Measurements from ENCODE around the gene ZNF319.

The ZNF319 gene

DNA sequence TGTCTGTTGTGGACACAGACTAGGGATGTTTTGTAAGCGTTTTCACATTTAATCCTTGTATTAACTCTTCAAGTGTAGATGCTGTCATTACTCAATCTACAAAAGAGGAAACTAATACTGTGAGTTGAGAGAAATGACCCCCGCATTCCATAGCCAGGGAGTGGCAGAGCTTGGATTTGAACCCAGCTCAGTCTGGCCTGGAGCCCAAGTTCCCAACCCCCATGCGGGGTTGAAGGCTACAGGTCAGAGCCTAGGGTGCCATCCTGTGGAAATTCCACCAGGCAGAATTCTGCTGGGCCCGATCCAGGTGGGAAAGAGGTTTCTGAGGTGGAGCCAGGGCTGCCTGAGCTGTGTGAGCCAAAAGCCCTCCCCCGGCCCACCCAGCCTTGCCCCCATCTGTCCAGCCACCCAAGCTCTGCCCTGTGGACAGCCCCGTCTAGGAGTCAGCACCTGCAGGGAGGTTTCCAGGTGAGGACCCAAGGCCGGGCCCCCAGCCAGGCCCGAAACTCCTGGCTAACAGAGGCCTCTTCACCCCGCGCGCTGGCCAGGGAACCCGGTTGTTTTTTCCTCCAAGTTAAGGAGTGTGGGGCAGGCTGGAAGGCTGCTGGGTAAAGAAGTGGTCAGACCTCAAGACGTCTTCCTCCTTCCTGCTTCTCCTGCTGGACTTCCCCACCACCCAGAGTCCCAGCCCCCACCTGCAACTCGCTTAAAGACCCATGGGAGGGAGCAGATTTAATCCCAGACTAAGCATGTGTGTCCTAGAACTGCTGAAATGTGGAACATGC, 30.7 kb upstream of the ZNF319 start:
- H3K4me3 ChIP-seq (ENCODE audit: low read depth, low read length) = no peak overlapping the region
- TF ChIP-seq, protein P1, sequence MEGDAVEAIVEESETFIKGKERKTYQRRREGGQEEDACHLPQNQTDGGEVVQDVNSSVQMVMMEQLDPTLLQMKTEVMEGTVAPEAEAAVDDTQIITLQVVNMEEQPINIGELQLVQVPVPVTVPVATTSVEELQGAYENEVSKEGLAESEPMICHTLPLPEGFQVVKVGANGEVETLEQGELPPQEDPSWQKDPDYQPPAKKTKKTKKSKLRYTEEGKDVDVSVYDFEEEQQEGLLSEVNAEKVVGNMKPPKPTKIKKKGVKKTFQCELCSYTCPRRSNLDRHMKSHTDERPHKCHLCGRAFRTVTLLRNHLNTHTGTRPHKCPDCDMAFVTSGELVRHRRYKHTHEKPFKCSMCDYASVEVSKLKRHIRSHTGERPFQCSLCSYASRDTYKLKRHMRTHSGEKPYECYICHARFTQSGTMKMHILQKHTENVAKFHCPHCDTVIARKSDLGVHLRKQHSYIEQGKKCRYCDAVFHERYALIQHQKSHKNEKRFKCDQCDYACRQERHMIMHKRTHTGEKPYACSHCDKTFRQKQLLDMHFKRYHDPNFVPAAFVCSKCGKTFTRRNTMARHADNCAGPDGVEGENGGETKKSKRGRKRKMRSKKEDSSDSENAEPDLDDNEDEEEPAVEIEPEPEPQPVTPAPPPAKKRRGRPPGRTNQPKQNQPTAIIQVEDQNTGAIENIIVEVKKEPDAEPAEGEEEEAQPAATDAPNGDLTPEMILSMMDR (IDR thresholded peaks at IDR 0.05; ENCODE audit: borderline replicate concordance, insufficient read depth, low read depth, low read length) = no peak

DNA sequence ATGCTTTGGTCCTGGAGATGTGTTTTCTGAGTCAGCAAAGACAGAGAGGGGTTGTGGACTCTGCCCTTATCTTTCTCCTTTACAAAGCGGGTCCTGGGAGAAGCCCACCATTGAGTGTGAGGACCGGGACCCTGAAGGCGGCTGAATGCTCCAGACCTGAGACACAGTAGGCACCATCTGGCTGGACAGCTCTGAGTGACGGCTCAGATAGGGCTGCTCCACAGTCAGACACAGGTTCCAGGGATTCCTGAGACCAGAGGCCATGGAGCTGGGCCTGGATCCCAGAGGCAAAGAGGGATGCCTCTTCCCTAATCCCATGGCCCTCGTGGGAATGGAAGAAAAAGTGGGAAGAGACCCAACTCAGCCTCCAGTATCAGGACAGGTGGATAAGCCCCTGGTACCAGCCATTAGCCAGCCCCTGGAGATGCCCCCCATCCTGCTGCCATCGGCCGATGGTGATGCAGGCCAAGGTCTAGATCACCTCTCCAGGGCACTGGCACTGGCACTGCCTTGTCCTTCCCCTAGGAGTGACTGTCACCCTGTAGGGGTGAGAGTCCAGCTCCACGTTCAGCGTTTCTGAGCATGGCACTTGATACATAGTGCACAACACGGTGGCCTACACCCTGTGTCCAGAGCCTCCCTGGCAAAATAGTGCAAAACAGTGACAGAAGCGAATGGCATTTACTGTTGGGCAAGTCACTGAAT, 29.8 kb upstream of the ZNF319 start:
- no peak overlapping the region for H3K4me3 ChIP-seq (ENCODE audit: low read depth, low read length)
- TF ChIP-seq, protein P1 (IDR thresholded peaks at IDR 0.05; ENCODE audit: borderline replicate concordance, insufficient read depth, low read depth, low read length) = no peak

DNA sequence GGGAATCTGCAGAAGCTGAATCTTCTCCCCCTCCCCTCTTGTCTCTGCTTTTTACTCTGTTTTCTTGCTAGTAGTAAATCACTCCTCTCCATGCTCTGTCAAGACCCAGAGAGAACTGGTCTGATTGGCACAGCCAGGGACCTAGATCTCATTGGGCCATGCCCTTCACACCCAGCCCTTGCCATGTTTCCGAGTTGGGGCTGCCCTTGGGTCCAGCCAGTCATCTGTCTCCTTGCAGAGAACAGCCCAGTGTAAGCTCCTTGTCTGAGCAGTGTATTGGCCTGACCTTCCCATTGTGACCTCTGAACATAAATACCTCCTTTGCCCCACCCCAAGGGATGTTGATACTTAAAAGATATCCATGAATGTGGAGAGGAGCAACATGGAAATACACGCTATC, 28.9 kb upstream of the ZNF319 start:
- TF ChIP-seq, protein P1 (IDR thresholded peaks at IDR 0.05; ENCODE audit: borderline replicate concordance, insufficient read depth, low read depth, low read length) = no peak
- no peak overlapping the region for H3K4me3 ChIP-seq (ENCODE audit: low read depth, low read length)

DNA sequence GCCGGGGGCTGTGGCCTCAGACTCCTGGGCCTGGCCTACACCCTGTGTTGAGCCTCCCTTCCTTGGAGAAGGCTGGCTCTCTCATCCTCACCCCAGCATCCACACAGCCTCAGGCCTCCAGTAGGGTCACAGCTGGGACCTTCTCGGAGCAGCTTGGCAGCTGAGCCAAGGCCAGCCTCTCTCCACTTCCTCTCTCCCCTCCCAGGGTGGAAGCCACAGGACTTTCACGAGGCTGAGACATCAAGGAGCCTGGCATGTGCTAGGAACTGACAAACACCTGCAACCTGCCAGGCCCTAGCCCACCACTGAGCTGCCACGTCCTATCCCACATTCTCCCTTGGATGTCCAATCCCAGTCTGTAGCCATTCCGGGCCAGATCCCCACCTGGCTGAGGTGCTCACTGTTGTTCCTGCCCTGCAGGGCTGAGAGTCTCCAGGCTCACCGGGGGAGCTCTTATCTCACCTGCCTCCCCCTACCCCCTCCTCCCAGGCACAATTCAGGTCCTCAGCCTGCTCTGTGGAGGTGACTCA, 28.1 kb upstream of the ZNF319 start:
- H3K4me3 ChIP-seq (ENCODE audit: low read depth, low read length) = no peak overlapping the region
- TF ChIP-seq, protein P1 (IDR thresholded peaks at IDR 0.05; ENCODE audit: borderline replicate concordance, insufficient read depth, low read depth, low read length) = no peak

DNA sequence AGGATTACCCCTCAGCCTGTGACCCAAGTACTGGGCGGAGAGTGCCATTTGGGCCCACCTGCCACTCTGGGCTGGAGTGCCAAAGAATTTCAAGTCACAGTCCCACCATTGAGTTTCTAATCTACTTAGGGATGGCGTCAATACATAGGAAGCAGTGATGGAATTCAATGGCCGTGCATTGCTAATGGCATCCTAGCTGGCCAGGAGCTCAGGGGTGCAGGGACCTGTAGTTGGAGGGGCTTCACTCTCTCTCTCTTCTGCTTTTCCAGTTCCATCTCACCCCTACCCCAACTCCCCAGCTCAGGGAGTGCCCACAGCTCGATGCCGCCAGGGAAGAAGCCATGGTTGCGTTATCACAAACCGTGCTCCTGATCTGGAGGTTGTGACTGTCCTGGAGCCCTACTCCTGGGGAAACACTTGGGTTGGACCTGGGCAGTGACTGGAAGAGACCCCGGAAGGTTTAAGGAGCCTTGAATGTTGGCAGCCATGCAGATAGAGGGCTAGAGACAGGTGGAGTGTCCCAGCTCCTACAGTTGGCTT, 27.5 kb upstream of the ZNF319 start:
- H3K4me3 ChIP-seq (ENCODE audit: low read depth, low read length) = no peak overlapping the region
- TF ChIP-seq, protein P1 (IDR thresholded peaks at IDR 0.05; ENCODE audit: borderline replicate concordance, insufficient read depth, low read depth, low read length) = no peak

DNA sequence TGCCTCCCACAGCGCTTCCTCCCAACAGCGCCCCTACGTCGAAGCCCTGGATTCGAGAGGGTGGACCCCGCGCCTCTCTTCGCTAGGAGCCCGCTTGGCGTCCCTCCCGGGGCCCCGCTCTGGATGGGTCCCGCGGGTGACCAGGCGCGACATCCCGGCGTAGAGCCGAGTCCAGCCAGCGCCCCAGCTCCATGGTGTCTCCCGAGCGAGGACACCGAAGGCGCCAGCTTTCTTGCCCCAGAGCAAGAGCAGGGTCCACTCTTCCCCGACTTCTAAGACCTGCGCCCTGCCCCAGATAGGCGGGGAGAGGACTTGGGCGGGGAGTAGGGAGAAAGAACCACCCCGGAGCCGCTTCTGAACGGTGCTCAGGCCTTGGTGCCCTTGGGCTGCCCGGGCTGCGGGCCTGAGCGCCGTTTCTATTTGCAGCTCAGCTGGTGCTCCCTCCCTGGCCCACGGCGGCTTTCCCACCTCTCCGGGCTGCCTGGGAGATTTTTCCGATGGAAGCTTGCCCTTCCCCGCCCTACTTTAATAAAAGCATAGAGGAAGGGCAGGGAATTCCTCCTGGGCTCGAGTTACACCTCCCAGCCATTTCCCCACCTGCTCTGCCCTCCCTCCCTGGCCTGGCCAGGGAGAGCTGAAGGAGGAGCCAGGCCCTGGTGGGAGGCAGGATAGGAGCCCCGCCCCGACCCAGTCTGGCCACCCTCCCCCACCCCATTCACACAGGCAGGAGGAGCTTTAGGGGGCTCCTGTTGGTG, 26.9 kb upstream of the ZNF319 start:
- TF ChIP-seq, protein P1 (IDR thresholded peaks at IDR 0.05; ENCODE audit: borderline replicate concordance, insufficient read depth, low read depth, low read length) = no peak
- H3K4me3 ChIP-seq (ENCODE audit: low read depth, low read length) = no peak overlapping the region
